ENCODE measurements around the gene PRDX1.

DNA sequence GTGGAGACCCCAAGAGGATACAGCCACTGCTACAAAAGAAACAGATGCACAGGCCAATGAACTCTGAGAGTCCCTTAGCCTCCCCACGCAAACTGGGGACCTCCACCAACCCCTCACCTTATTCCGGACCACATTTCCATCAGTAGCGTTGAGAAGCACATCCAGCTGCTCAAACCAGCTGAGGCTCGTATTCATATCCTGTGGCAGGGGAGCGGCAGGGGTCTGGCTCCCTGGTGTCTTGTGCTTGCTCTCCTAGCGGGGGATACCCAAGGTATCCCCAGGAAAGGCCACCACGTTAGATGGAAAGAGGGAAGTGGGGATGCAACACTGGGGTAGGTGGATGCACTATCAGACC, 22.3 kb downstream of the PRDX1 start:
- no peak for TF ChIP-seq ZBTB7A (IDR thresholded peaks at IDR 0.05; ENCODE audit: low read depth)
- no peak for TF ChIP-seq EP300 (IDR thresholded peaks at IDR 0.05; ENCODE audit: borderline replicate concordance)
- TF ChIP-seq YY1 (IDR thresholded peaks at IDR 0.05; ENCODE audit: low read depth): no peak
- TF ChIP-seq, protein P1, sequence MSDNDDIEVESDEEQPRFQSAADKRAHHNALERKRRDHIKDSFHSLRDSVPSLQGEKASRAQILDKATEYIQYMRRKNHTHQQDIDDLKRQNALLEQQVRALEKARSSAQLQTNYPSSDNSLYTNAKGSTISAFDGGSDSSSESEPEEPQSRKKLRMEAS (IDR thresholded peaks at IDR 0.05): no peak
- TF ChIP-seq FOXM1 (IDR thresholded peaks at IDR 0.05; ENCODE audit: borderline replicate concordance, low read depth): no peak

Data from Ishikawa (cell line).